ENCODE data around the gene ENG. TPM values are rescaled to one million over a fixed set of nuclear protein-coding genes. Genes with fewer than 3 reads are reported as not detected.

The ENG gene
- total and polyA plus RNA-seq, 2 of the 4 experiments (the other 2 are of a cell fraction), result 3.6 to 83.3 TPM

DNA sequence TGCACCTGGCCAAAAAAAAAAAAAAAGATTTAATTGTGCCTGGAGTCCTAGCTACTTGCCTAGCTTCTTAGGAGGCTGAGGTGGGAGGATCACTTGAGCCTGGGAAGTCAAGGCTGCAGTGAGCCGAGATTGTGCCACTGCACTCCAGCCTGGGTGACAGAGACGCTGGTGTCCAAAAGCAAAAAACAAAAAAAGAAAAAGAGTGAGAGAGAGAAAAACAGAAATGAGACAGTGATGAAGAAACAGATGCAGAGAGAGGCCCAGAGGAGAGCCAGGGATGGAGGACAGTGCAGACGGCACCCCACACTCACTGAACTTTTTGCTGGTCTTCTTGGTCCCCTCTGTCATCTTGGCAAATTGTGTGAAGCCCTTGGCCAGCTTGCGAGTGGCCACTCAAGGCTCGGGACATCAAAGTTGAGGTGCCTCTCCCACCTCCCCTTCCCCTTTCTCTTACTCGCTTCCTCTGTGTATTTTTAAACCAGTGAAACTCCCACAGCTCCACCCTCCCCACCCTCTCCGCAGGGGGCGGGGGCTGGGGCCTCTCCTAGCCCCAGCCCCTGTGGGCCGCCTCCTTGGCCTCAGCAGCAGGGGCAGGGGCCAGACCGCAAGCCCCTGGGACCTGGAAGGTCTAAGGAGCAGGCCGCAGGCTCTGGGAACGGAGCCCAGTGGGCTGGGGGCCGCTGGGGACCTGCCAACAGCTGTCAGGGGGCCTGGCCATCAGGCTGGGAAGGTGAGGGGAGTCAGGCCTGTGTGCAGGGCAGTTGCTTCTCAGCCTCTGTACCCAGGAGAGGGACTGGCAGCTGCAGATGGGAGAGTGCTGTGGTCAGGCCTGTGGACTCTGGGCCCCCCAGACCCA lies 76.0 kb downstream of the ENG start, which contains the start of gene SH2D3C (continued):
- TF ChIP-seq, protein P1, sequence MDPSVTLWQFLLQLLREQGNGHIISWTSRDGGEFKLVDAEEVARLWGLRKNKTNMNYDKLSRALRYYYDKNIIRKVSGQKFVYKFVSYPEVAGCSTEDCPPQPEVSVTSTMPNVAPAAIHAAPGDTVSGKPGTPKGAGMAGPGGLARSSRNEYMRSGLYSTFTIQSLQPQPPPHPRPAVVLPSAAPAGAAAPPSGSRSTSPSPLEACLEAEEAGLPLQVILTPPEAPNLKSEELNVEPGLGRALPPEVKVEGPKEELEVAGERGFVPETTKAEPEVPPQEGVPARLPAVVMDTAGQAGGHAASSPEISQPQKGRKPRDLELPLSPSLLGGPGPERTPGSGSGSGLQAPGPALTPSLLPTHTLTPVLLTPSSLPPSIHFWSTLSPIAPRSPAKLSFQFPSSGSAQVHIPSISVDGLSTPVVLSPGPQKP (IDR thresholded peaks at IDR 0.05; ENCODE audit: borderline replicate concordance, low read depth, low read length), result no peak

DNA sequence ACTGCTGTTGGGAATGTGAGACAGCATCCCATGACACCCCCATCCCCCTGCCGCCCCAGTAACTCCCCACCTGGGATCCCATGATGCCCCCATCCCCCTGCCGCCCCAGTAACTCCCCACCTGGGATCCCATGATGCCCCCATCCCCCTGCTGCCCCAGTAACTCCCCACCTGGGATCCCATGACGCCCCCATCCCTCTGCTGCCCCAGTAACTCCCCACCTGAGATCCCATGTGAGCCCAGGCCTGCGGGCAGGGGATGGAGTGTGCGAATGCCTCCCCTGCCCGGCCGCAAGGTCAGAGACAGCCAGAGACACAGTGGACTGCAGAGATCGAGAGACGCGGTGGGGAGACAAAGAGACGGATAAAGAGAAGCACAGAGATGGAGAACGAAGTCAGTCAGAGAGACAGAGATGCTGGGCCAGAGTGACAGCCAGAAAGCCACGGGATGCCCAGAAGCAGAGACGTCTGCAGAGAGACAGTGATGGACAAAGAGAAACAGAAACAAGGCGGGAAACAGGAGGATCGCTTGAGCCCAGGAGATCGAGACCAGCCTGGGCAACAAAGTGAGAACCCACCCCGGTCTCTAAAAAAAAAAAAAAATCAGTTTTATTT lies 77.0 kb downstream of the ENG start:
- Histone ChIP-seq H3K4me1 (ENCODE audit: control insufficient read depth, insufficient read depth, low read length) (no peaks in the 10 kb centered on the region), H3K23ac (ENCODE audit: low read depth, low read length) (no peak overlapping the region), H3K9ac (ENCODE audit: low read depth, low read length) (no peak overlapping the region), H3K27ac (ENCODE audit: insufficient read depth, low read length) (no peak overlapping the region), H3K4me3 (ENCODE audit: insufficient read depth, low read depth, low read length) (no peak overlapping the region), H4K8ac (ENCODE audit: low read depth in 2 of 2, low read length in 2 of 2) (no peak overlapping the region), H3K9me1 (ENCODE audit: insufficient read depth, low read length) (no peaks in the 10 kb centered on the region), H4K5ac (ENCODE audit: low read depth, low read length) (no peak overlapping the region), H4K20me1 (ENCODE audit: insufficient read depth, low read length) (no peaks in the 10 kb centered on the region), H2BK120ac (ENCODE audit: low read depth, low read length) (no peak overlapping the region), H3K36me3 (ENCODE audit: control insufficient read depth, insufficient read depth, low read length) (no peaks in the 10 kb centered on the region), H3K56ac (ENCODE audit: extremely low read depth, insufficient read depth, low read length) (no peak overlapping the region), H2BK15ac (ENCODE audit: low read depth, low read length) (no peak overlapping the region), H3K9me3 (ENCODE audit: control insufficient read depth, insufficient read depth, low read length) (no peaks in the 10 kb centered on the region), H3K4me2 (ENCODE audit: low read depth, low read length) (no peak overlapping the region), H4K91ac (ENCODE audit: insufficient read depth, low read depth, low read length) (no peak overlapping the region), H2AFZ (replicated peaks; ENCODE audit: low read length, poor library complexity) (no peak overlapping the region), H3K14ac (replicated peaks; ENCODE audit: low read depth, low read length) (no peak overlapping the region), H3K4ac (ENCODE audit: low read depth, low read length) (no peak overlapping the region), H2BK5ac (ENCODE audit: low read depth, low read length, poor library complexity, severe bottlenecking) (no peak overlapping the region), H2BK20ac (ENCODE audit: low read depth, low read length) (no peak overlapping the region), H3K18ac (ENCODE audit: low read depth, low read length) (no peak overlapping the region), H2AK5ac (ENCODE audit: low read depth, low read length) (no peak overlapping the region), H2AK9ac (replicated peaks; ENCODE audit: low read depth, low read length, poor library complexity) (no peak overlapping the region), H3K27me3 (ENCODE audit: control insufficient read depth, insufficient read depth, low read length) (peaks cover 11% of the 10 kb centered on the region), H3K79me1 (ENCODE audit: low read depth in 1 of 2, low read length in 2 of 2) (no peaks in the 10 kb centered on the region)
- CTCF ChIA-PET, result no interaction called here
- in situ Hi-C loops (cut with MboI; ENCODE audit: low sequenced_read_pairs) (no loop called here), dilution Hi-C loops (cut with HindIII; ENCODE audit: low sequenced_read_pairs, unreplicated experiment) (no loop called here), intact Hi-C loops (cut with micrococcal nuclease) (no loop called here)
- WGBS, 2 experiments (ENCODE audit: extremely low coverage in 2 of 2, insufficient read length in 1 of 2), result 94% methylated on average over 7 of the region's 18 CpGs; no CpG with 5 or more reads in 1 of the 2 experiments
- DNase-seq (no peak), ATAC-seq (ENCODE audit: low read depth) (no peak)
- BruUV-seq (replicated peaks), result no TSS peak
- POLR2A ChIA-PET (ENCODE audit: unreplicated experiment), result no interaction called here
- TF ChIP-seq POLR2A (IDR thresholded peaks at IDR 0.05; ENCODE audit: low read depth, low read length) (no peak), CHD1 (IDR thresholded peaks at IDR 0.05; ENCODE audit: low read depth, low read length) (no peak), CEBPB (IDR thresholded peaks at IDR 0.05; ENCODE audit: low read depth, low read length) (no peak), MAFK (IDR thresholded peaks at IDR 0.05; ENCODE audit: low read depth, low read length) (no peak), SMC3 (IDR thresholded peaks at IDR 0.05; ENCODE audit: low read depth, low read length) (no peak), RFX5 (IDR thresholded peaks at IDR 0.05; ENCODE audit: low read depth, low read length) (no peak), BHLHE40 (IDR thresholded peaks at IDR 0.05; ENCODE audit: low read depth, low read length) (no peak), NFE2L2 (IDR thresholded peaks at IDR 0.05; ENCODE audit: low read depth, low read length) (no peak), MAZ (IDR thresholded peaks at IDR 0.05; ENCODE audit: borderline replicate concordance, low read depth, low read length) (no peak)
- TF ChIP-seq, protein P2, sequence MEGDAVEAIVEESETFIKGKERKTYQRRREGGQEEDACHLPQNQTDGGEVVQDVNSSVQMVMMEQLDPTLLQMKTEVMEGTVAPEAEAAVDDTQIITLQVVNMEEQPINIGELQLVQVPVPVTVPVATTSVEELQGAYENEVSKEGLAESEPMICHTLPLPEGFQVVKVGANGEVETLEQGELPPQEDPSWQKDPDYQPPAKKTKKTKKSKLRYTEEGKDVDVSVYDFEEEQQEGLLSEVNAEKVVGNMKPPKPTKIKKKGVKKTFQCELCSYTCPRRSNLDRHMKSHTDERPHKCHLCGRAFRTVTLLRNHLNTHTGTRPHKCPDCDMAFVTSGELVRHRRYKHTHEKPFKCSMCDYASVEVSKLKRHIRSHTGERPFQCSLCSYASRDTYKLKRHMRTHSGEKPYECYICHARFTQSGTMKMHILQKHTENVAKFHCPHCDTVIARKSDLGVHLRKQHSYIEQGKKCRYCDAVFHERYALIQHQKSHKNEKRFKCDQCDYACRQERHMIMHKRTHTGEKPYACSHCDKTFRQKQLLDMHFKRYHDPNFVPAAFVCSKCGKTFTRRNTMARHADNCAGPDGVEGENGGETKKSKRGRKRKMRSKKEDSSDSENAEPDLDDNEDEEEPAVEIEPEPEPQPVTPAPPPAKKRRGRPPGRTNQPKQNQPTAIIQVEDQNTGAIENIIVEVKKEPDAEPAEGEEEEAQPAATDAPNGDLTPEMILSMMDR (conservative IDR thresholded peaks at IDR 0.05; ENCODE audit: low read depth, low read length), result no peak
- TF ChIP-seq, protein P1 (IDR thresholded peaks at IDR 0.05; ENCODE audit: borderline replicate concordance, low read depth, low read length), result no peak
